Epithelial cell of esophagus (primary cell): ENCODE measurements around the gene ZCCHC14.

Experiments used
- DNase-seq: peaks from one replicate; pipeline ENCODE4 v3.0.0; 2010; ENCODE audit warnings: low read depth
- H3K4me3 ChIP-seq: 2 replicates; pipeline ENCODE4 v1.5.1; 2011; ENCODE audit warnings: mild to moderate bottlenecking, low read length, control low read depth
- TF ChIP-seq, protein P1 (sequence below): IDR thresholded peaks from 2 replicates; pipeline ENCODE4 v1.5.1; 2011; ENCODE audit warnings: low read depth, mild to moderate bottlenecking, low read length, control low read depth, inconsistent platforms; ENCODE audit not compliant: insufficient read depth; ENCODE audit errors: missing control alignments

The ZCCHC14 gene

GRCh38 chr16:87415441-87415840, 77.4 kb downstream of the ZCCHC14 start:
- no peak overlapping the region for H3K4me3 ChIP-seq
- TF ChIP-seq, protein P1, sequence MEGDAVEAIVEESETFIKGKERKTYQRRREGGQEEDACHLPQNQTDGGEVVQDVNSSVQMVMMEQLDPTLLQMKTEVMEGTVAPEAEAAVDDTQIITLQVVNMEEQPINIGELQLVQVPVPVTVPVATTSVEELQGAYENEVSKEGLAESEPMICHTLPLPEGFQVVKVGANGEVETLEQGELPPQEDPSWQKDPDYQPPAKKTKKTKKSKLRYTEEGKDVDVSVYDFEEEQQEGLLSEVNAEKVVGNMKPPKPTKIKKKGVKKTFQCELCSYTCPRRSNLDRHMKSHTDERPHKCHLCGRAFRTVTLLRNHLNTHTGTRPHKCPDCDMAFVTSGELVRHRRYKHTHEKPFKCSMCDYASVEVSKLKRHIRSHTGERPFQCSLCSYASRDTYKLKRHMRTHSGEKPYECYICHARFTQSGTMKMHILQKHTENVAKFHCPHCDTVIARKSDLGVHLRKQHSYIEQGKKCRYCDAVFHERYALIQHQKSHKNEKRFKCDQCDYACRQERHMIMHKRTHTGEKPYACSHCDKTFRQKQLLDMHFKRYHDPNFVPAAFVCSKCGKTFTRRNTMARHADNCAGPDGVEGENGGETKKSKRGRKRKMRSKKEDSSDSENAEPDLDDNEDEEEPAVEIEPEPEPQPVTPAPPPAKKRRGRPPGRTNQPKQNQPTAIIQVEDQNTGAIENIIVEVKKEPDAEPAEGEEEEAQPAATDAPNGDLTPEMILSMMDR: no peak
- DNase-seq: peak; percentile 36

- H3K4me3 ChIP-seq: no peak overlapping the region
- DNase-seq: peak; percentile 51
- TF ChIP-seq, protein P1: no peak
Measured at GRCh38 chr16:87414251-87414680, 78.6 kb downstream of the ZCCHC14 start.

DNA sequence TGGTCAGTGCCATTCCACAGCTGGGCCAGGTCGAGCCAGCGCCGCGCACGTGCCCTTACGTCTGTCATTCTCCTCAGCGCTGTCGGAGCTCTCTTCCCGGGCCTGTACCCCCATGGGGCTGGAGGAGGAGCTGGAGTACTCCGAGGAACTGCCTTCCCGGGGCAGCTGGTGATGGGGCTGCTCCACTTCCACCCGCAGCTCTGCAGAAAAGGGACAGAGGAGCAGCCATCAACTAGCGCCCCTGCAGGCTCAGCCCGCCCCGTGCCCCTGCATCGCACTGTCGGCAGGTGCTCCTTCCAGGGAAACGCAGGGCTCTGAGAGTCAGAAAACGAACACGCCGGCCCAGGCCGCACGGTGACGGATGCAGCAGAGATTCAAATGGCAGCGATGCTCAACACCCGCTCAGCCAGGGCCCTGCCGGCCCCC, 79.8 kb downstream of the ZCCHC14 start:
- H3K4me3 ChIP-seq: no peak overlapping the region

GRCh38 chr16:87412371-87412995, 80.3 kb downstream of the ZCCHC14 start:
- TF ChIP-seq, protein P1: no peak
- no peak for DNase-seq
- no peak overlapping the region for H3K4me3 ChIP-seq

More for the DNA sequence above, 79.8 kb downstream of the ZCCHC14 start:
- TF ChIP-seq, protein P1: no peak
- no peak for DNase-seq

DNA sequence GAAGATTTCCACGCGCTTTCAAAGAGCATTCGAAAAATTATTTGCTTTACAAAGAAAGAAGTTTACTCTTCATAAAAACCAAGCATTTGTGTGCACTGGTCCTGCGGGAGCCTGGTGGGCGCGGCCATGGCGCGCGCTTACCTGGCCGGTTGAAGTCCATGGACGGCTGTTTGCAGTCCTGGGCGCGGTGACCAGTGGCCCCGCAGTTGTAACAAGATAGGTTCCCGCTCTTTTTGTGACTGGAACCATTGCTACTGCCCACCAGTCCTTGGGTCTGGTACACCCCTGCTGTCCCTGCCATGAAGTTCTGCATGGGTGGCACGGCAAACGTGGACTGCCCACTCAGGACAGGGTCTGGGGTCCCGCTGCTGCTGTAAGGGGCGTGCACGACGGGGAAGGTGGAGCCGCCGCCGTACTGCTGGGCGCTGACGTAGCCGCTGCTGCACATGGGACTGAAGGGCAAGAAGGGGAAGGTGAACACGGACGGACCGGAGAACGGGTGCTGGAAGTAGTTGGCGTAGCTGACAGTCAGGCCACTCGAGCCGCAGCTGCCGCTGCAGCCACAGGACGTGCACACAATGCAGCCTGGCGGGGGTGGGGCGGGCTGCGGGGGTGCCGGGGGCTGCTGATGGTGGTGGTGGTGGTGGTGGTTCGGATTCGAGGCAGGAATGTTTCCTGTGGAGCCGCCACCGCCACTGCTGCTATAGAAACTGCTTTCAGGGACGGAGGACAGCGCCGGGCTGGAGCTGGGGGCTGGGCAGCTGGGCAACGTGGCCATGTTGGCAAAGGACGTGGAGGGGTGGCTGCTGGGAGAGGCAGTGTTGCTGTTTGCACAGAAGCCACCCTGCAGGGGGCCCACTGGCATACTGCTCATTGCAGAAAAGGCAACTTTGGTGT, 81.2 kb downstream of the ZCCHC14 start:
- TF ChIP-seq, protein P1: no peak
- DNase-seq: no peak
- no peak overlapping the region for H3K4me3 ChIP-seq

GRCh38 chr16:87410968-87411367, 81.9 kb downstream of the ZCCHC14 start:
- TF ChIP-seq, protein P1: no peak
- no peak overlapping the region for H3K4me3 ChIP-seq
- DNase-seq: no peak
